ENCODE results near the gene IDH2. TPM values are rescaled to one million over a fixed set of nuclear protein-coding genes. Genes with fewer than 3 reads are reported as not detected.
"Not testable (repeated sequence)": the region's sequence is repeated elsewhere in the genome, so short reads cannot be mapped to it uniquely, and the experiment has no call there.

Gene IDH2
- 10 to 100 TPM; 45.8 to 56.1 (median 49.2) TPM for total RNA-seq
- 80.3 TPM for total RNA-seq (2013)
- total RNA-seq: 10.4 to 81.4 (median 56.2) reads per million in 29 experiments

DNA sequence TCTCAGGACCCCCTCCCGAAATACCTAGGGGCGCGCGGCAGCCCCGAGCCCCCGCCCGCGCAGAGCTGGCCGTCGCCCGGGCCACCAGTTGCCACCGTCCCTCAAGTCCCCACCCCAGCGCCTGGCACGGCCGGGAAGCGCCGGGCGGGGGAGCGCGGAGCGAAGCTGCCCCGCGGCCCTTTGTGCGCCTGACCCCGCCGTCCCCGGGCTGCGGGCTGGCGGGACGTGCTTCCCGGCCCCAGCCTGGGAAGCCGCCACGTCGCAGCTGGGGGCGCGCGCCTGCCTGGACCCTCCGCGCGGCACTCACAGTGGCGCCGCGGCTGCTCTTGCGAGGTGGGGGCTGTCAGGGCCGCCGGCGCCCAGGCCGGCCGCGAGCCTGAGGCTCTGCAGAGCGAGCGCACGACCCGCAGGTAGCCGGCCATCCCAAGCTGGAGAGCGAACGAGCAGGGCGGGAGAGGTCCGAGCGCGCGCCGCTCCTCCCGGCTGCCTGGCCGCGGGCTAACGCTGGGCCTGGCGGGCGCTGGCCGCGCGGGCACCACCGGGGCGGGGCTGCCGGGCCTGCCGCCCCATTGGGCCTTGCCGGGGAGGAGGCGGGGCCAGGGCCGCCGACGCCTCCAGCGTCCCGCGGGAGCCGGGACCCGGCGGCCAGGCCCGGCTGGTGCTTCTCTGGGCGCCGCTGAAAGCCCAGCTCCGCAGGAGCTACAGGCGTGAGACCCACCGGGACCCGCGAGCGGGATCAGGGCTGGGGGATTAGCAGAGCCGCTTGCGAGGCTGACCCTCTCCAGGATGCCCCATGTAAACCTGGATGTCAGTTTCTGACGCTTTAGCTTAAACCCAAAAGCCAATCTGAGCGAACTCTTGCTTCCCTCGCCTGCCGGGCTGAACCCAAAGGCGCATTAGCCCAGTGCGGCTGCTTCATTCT, at the start of gene IDH2:
Gene IDH2, minus strand, starts transcription at position 500 of the 922 bp plus-strand sequence. Its CDS starts 78 bp downstream, at position 422.
- Histone ChIP-seq H3K27me3 (replicated peaks in 1 of 2; ENCODE audit: control insufficient read depth in 2 of 2, extremely low read depth in 1 of 2, insufficient read depth in 2 of 2, low read length in 1 of 2) (peaks cover 0 to 7% of the 10 kb centered on the region in 2 experiments), H3K4me3 (ENCODE audit: control insufficient read depth in 1 of 2, extremely low read depth in 1 of 2, low read length in 1 of 2) (peak within 1 kb of the TSS; percentile 68 to 70), H3K27ac (ENCODE audit: low read length) (peak within 1 kb of the TSS; percentile 91), H3K4me1 (ENCODE audit: control insufficient read depth in 1 of 2, extremely low read depth in 1 of 2, insufficient read depth in 2 of 2, low read length in 2 of 2) (peaks cover 31 to 48% of the 10 kb centered on the region in 2 experiments), H3K36me3 (ENCODE audit: control insufficient read depth in 2 of 2, extremely low read depth in 1 of 2, insufficient read depth in 1 of 2, low read length in 1 of 2) (no peaks in the 10 kb centered on the region), H3K9me3 (no peaks in the 10 kb centered on the region)
- peaks cover 50 to 54% (median 51%) of the 10 kb centered on the region in 3 donors for H3K4me1 Mint-ChIP-seq
- no peaks in the 10 kb centered on the region for H3K9me3 Mint-ChIP-seq
- ATAC-seq (replicated peaks in 1 of 4) (peak; percentile 82 to 86 (median 85)), DNase-seq (peak; percentile 26 to 85 (median 57))
- under 1% methylated on average over 101 of the region's 104 CpGs for WGBS (ENCODE audit: insufficient coverage)
- H3K4me3 Mint-ChIP-seq: peak within 1 kb of the TSS; percentile 82 to 87 (median 84)
- CTCF ChIA-PET: interaction anchor here in 1 of 2 donors (1.1 kb wide), 1 partner anchor 31 kb away, joined by 3 read pairs; no protein-coding TSS in a partner anchor
- H3K27ac Mint-ChIP-seq: peak within 1 kb of the TSS; percentile 100
- POLR2A ChIA-PET: interaction anchor here (0.5 to 0.6 kb wide), 4 partner anchors 10 to 404 kb away, joined by 3 to 11 read pairs (median 4); partner anchors contain the start of gene ZNF710 (in 1 of the 2)
- H3K36me3 Mint-ChIP-seq: no peaks in the 10 kb centered on the region
- H3K27me3 Mint-ChIP-seq: no peaks in the 10 kb centered on the region

DNA sequence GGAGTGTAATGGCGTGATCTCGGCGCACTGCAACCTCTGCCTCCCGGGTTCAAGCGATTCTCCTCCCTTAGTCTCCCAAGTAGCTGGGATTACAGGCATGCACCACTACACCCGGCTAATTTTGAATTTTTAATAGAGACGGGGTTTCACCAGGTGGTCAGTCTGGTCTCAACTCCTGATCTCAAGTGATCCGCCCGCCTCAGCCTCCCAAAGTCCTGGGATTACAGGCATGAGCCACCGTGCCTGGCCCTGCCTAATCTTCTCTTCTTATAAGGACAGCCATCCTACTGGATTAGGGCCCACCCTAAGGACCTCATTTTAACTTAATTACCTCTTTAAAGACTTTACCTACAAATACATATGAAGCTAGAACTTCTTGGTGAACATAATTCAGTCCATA, 48.3 kb upstream of the IDH2 start:
- H3K4me3 ChIP-seq (ENCODE audit: control insufficient read depth in 1 of 2, extremely low read depth in 1 of 2, low read length in 1 of 2); POLR2A ChIA-PET; H3K27ac Mint-ChIP-seq; H3K36me3 ChIP-seq (ENCODE audit: control insufficient read depth in 2 of 2, extremely low read depth in 1 of 2, insufficient read depth in 1 of 2, low read length in 1 of 2); H3K4me3 Mint-ChIP-seq; H3K9me3 Mint-ChIP-seq; H3K9me3 ChIP-seq; H3K4me1 Mint-ChIP-seq; H3K36me3 Mint-ChIP-seq; ATAC-seq (replicated peaks in 1 of 4); H3K27me3 ChIP-seq (replicated peaks in 1 of 2; ENCODE audit: control insufficient read depth in 2 of 2, extremely low read depth in 1 of 2, insufficient read depth in 2 of 2, low read length in 1 of 2); H3K4me1 ChIP-seq (ENCODE audit: control insufficient read depth in 1 of 2, extremely low read depth in 1 of 2, insufficient read depth in 2 of 2, low read length in 2 of 2); DNase-seq; H3K27me3 Mint-ChIP-seq; H3K27ac ChIP-seq (ENCODE audit: low read length): not testable (repeated sequence)
- WGBS (ENCODE audit: insufficient coverage): 90% methylated on average over 7 of the region's 10 CpGs
- CTCF ChIA-PET: interaction anchor here in 1 of 2 donors (0.6 to 1.4 kb wide), 3 partner anchors 9 to 136 kb away, joined by 3 to 5 read pairs (median 4); no protein-coding TSS in a partner anchor

GRCh38 chr15:90149609-90150340, 47.5 kb upstream of the IDH2 start:
- WGBS (ENCODE audit: insufficient coverage): 98% methylated on average over 11 of the region's 14 CpGs
- no peaks in the 10 kb centered on the region for H3K4me1 ChIP-seq (ENCODE audit: control insufficient read depth in 1 of 2, extremely low read depth in 1 of 2, insufficient read depth in 2 of 2, low read length in 2 of 2)
- no peaks in the 10 kb centered on the region for H3K9me3 ChIP-seq
- DNase-seq: no peak
- Mint-ChIP-seq H3K27me3 (no peaks in the 10 kb centered on the region), H3K9me3 (no peaks in the 10 kb centered on the region), H3K27ac (no peak overlapping the region), H3K4me3 (no peak overlapping the region), H3K36me3 (no peaks in the 10 kb centered on the region), H3K4me1 (peaks cover 0 to 5% (median 0%) of the 10 kb centered on the region in 3 donors)
- H3K27ac ChIP-seq (ENCODE audit: low read length): no peak overlapping the region
- ChIA-PET POLR2A (no interaction called here), CTCF (no interaction called here)
- H3K36me3 ChIP-seq (ENCODE audit: control insufficient read depth in 2 of 2, extremely low read depth in 1 of 2, insufficient read depth in 1 of 2, low read length in 1 of 2): no peaks in the 10 kb centered on the region
- ATAC-seq (replicated peaks in 1 of 4): no peak
- H3K27me3 ChIP-seq (replicated peaks in 1 of 2; ENCODE audit: control insufficient read depth in 2 of 2, extremely low read depth in 1 of 2, insufficient read depth in 2 of 2, low read length in 1 of 2): no peaks in the 10 kb centered on the region
- H3K4me3 ChIP-seq (ENCODE audit: control insufficient read depth in 1 of 2, extremely low read depth in 1 of 2, low read length in 1 of 2): no peak overlapping the region

DNA sequence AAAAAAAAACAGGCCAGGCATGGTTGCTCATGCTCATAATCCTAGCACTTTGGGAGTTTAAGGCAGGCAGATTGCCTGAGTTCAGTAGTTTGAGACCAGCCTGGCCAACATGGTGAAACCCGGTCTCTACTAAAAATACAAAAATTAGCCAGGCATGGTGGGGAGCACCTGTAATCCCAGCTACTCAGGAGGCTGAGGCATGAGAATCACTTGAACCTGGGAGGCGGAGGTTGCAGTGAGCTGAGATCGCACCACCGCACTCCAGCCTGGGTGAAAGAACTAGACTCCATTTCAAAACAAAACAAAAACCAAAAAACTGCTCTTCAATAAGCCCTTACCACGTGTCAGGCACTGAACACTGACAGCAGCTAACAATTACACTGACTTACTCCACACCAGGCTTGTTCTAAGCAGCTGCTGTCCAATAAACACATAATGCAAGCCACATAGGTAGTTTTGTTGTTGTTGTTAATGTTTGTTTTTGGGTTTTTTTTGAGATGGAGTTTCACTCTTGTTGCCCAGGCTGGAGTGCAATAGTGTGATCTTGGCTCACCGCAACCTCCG, 44.0 kb upstream of the IDH2 start:
- H3K27ac ChIP-seq (ENCODE audit: low read length); H3K36me3 Mint-ChIP-seq; H3K4me3 ChIP-seq (ENCODE audit: control insufficient read depth in 1 of 2, extremely low read depth in 1 of 2, low read length in 1 of 2); H3K27me3 ChIP-seq (replicated peaks in 1 of 2; ENCODE audit: control insufficient read depth in 2 of 2, extremely low read depth in 1 of 2, insufficient read depth in 2 of 2, low read length in 1 of 2); H3K9me3 Mint-ChIP-seq; H3K27me3 Mint-ChIP-seq; H3K9me3 ChIP-seq; H3K4me3 Mint-ChIP-seq; DNase-seq; CTCF ChIA-PET; H3K27ac Mint-ChIP-seq; ATAC-seq (replicated peaks in 1 of 4); H3K36me3 ChIP-seq (ENCODE audit: control insufficient read depth in 2 of 2, extremely low read depth in 1 of 2, insufficient read depth in 1 of 2, low read length in 1 of 2): not testable (repeated sequence)
- H3K4me1 Mint-ChIP-seq: peaks cover 11 to 15% (median 15%) of the 10 kb centered on the region in 3 donors
- WGBS (ENCODE audit: insufficient coverage): 82% methylated on average over 4 of the region's 7 CpGs
- POLR2A ChIA-PET: interaction anchor here in 1 of 2 donors (0.7 kb wide), 1 partner anchor 85 kb away, joined by 3 read pairs; no protein-coding TSS in a partner anchor
- H3K4me1 ChIP-seq (ENCODE audit: control insufficient read depth in 1 of 2, extremely low read depth in 1 of 2, insufficient read depth in 2 of 2, low read length in 2 of 2): peaks cover 5 to 17% of the 10 kb centered on the region in 2 experiments

GRCh38 chr15:90145761-90146160, 43.5 kb upstream of the IDH2 start:
- ATAC-seq (replicated peaks in 1 of 4): no peak
- no peaks in the 10 kb centered on the region for H3K27me3 Mint-ChIP-seq
- Histone ChIP-seq H3K4me1 (ENCODE audit: control insufficient read depth in 1 of 2, extremely low read depth in 1 of 2, insufficient read depth in 2 of 2, low read length in 2 of 2) (peaks cover 5 to 17% of the 10 kb centered on the region in 2 experiments), H3K4me3 (ENCODE audit: control insufficient read depth in 1 of 2, extremely low read depth in 1 of 2, low read length in 1 of 2) (no peak overlapping the region), H3K9me3 (no peaks in the 10 kb centered on the region), H3K36me3 (ENCODE audit: control insufficient read depth in 2 of 2, extremely low read depth in 1 of 2, insufficient read depth in 1 of 2, low read length in 1 of 2) (no peaks in the 10 kb centered on the region), H3K27me3 (replicated peaks in 1 of 2; ENCODE audit: control insufficient read depth in 2 of 2, extremely low read depth in 1 of 2, insufficient read depth in 2 of 2, low read length in 1 of 2) (no peaks in the 10 kb centered on the region), H3K27ac (ENCODE audit: low read length) (no peak overlapping the region)
- DNase-seq: no peak
- H3K4me3 Mint-ChIP-seq: no peak overlapping the region
- H3K9me3 Mint-ChIP-seq: no peaks in the 10 kb centered on the region
- ChIA-PET POLR2A (interaction anchor here in 1 of 2 donors (0.7 kb wide), 1 partner anchor 86 kb away, joined by 3 read pairs; no protein-coding TSS in a partner anchor), CTCF (no interaction called here)
- 100% methylated on average over 3 of the region's 4 CpGs for WGBS (ENCODE audit: insufficient coverage)
- H3K36me3 Mint-ChIP-seq: no peaks in the 10 kb centered on the region
- H3K27ac Mint-ChIP-seq: no peak overlapping the region
- H3K4me1 Mint-ChIP-seq: peaks cover 13 to 18% (median 17%) of the 10 kb centered on the region in 3 donors

DNA sequence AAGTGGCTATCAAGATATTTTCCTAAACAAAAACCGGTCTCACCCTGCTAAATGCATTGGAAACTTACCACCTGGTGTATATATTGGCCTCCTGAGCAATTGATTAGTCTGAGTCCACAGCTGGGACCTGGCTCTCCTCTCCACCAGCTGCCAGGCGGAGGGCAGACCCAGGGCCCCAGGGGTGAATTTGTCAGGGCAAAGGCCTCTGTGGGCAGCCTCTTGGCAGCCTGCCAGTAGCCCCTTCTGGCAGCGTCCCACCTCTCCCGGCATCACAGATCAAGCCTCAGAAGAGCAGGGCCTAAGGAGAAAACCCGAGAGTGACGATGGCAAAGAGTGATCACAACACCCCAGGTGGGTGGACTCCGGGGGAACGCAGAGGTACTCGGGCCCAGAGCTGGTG, 43.0 kb upstream of the IDH2 start:
- Histone ChIP-seq H3K4me1 (ENCODE audit: control insufficient read depth in 1 of 2, extremely low read depth in 1 of 2, insufficient read depth in 2 of 2, low read length in 2 of 2) (peaks cover 5 to 17% of the 10 kb centered on the region in 2 experiments), H3K9me3 (no peaks in the 10 kb centered on the region), H3K36me3 (ENCODE audit: control insufficient read depth in 2 of 2, extremely low read depth in 1 of 2, insufficient read depth in 1 of 2, low read length in 1 of 2) (no peaks in the 10 kb centered on the region), H3K27me3 (replicated peaks in 1 of 2; ENCODE audit: control insufficient read depth in 2 of 2, extremely low read depth in 1 of 2, insufficient read depth in 2 of 2, low read length in 1 of 2) (no peaks in the 10 kb centered on the region), H3K4me3 (ENCODE audit: control insufficient read depth in 1 of 2, extremely low read depth in 1 of 2, low read length in 1 of 2) (no peak overlapping the region), H3K27ac (ENCODE audit: low read length) (no peak overlapping the region)
- ATAC-seq (replicated peaks in 1 of 4) (no peak), DNase-seq (no peak)
- 76% methylated on average over 6 of the region's 9 CpGs for WGBS (ENCODE audit: insufficient coverage)
- Mint-ChIP-seq H3K4me3 (no peak overlapping the region), H3K27me3 (no peaks in the 10 kb centered on the region), H3K4me1 (peaks cover 13 to 18% (median 17%) of the 10 kb centered on the region in 3 donors), H3K9me3 (no peaks in the 10 kb centered on the region), H3K36me3 (no peaks in the 10 kb centered on the region), H3K27ac (no peak overlapping the region)
- POLR2A ChIA-PET: interaction anchor here in 1 of 2 donors (0.7 kb wide), 1 partner anchor 86 kb away, joined by 3 read pairs; no protein-coding TSS in a partner anchor
- CTCF ChIA-PET: interaction anchor here in 1 of 2 donors (0.7 kb wide), 1 partner anchor 17 kb away, joined by 4 read pairs; no protein-coding TSS in a partner anchor

Measured in T-cell (primary cell).